Mammary epithelial cell (primary cell): ENCODE measurements around the gene SDK1.

Experiments
- CTCF ChIP-seq, 2 donors: IDR thresholded peaks in 1 of 2; conservative IDR thresholded peaks in 1 of 2; 2 replicates each; pipeline ENCODE4 v1.5.1; 2011 to 2012; ENCODE audit warnings: inconsistent platforms in 2 of 2, low read length in 2 of 2, mild to moderate bottlenecking in 2 of 2, control low read depth in 1 of 2, low read depth in 1 of 2; ENCODE audit not compliant: insufficient read depth in 1 of 2; ENCODE audit errors: extremely low read depth in 1 of 2
- EZH2 ChIP-seq: IDR thresholded peaks from 2 replicates; pipeline ENCODE4 v1.6.1; 2012; ENCODE audit warnings: low read length, inconsistent platforms, borderline replicate concordance

DNA sequence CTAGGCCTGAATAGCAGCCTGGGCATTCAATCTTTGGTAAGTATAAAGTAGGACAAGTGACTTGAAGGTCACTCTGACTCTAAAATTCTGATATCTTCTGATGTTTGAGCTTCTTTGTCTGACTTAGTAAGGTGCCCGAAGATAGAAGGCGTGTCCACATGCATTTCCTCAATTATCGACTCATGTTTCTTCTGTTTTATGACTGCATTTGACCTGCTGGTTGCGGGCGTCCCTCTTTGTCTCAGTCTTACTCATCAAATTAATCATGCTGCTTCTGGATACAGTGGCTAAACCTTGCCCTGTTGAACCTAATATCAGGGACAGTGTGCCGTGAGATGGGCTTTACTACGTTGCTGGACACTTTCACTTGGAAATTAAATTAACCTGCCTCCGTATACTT is 534.1 kb downstream of the SDK1 start:
- no peak for TF ChIP-seq CTCF (conservative IDR thresholded peaks at IDR 0.05 in 1 of 2, IDR thresholded peaks at IDR 0.05 in 1 of 2; ENCODE audit: extremely low read depth in 1 of 2, insufficient read depth in 1 of 2, low read depth in 1 of 2, low read length in 2 of 2)
- no peak for TF ChIP-seq EZH2
